NCI-H226 (cell line): ENCODE measurements around the gene BARX2.
A peak's percentile ranks its signal among the peaks of the same experiment; 100 is the strongest.

Experiments
- DNase-seq: peaks from one replicate; pipeline ENCODE4 v3.0.0-alpha.2; 2015

The BARX2 gene

DNA sequence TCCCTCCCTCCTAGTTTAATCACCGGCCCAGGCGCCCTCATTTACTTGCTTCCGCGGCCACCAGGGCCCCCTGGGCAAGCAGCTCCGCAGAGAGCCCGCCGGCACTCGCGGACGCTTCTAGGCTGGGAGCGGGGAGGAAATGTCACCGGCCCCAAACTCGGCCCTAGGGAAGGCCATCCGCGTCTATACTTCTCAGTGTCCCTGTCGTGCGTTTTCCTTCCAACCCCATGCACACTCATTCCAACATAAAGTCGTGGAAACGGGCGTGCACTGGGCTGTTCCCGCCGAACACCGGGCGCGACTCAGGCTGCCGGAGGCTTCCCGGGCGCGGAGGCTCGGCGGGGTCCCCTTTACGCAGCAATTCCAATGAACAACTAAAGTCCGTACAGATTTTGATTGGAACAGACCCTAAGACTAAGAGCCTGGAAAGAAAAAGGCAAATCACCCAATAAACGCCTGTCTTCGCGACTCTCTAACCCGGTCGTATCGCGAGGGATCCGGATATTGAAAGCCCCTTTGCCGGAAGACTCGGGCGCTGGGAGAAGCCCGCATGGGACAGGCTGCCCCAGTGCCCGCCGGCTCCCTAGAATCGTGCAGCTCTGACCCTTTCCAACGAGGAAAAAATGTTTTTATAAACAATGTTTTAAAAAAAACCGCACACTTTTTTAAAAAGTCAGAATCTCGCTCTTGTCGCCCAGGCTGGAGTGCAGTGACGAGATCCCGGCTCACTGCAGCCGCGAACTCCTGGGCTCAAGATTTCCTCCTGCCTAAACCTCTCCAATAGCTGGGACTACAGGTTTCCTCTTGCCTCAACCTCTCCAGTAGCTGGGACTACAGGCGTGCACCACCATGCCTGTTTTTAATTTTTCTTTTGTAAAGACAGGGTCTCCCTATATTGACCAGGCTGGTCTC, 1.3 kb upstream of the BARX2 start:
- DNase-seq, result no peak

DNA sequence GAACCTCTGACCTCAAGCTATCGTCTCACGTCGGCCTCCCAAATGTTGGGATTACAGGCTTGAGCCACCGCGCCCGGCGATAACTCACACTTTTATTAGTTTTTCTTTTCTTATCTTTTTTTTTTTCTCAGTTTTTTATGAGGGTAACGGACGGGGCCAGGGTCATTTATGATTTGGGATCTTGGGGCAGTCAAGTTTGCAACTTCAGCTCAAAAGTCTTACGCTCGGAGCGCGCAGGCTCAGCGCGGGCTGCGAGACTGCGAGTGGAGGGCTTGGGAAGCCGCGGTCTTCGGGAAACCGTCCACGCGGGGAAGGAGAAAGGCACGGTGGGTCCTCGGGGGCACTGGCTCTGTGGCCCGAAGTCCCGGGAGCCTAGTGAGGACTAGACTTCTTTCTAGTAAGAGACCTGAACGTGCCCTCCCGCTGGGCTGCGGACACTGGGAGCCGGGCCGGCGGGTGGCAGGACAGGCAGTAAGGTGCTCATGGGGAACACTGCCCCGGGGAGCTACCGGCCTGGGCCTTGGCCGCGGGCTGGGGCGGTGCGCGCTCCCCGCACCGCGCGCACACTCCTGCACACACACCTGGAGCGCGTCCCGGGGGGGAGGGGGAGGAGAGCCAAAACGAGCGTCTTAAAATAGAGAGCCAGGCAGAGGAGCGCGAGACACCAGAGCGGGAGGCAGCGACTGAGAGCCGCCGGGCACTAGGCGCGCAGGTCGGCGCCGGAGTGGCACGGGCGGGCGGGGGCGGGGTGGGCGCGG, 476 bp upstream of the BARX2 start:
- peak; percentile 9 for DNase-seq

DNA sequence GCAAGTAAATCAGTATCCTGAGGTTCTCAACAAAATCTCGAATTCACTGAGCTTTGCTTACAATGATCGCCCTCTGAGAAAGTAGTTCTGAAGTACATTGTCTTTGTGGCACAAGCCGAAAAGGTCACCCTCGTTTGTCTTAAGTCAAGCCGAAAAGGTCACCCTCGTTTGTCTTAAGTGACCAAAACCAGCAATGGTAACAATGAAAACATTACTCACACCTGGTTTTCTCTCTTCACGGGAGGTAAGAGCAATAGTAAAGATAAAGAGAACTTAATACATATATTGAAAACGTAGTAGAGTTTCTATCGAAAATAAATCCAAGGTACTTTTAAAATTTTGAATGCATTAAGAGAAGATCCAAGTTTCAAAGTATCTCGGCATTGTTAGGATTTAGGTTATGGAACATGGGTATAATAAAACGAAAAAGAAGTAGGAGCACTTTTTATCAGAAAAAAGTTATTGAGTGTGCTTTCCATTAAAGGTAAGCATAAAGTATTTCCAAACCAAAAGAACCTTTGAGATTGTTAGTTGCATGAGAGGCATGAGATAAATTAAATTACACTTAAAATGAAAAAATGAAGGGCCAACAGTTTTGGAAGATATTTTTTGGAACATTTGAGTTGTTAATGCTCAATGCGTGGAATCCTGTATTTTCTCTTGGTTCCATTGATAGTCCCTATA, 1.2 kb downstream of the BARX2 start:
- DNase-seq, result no peak

DNA sequence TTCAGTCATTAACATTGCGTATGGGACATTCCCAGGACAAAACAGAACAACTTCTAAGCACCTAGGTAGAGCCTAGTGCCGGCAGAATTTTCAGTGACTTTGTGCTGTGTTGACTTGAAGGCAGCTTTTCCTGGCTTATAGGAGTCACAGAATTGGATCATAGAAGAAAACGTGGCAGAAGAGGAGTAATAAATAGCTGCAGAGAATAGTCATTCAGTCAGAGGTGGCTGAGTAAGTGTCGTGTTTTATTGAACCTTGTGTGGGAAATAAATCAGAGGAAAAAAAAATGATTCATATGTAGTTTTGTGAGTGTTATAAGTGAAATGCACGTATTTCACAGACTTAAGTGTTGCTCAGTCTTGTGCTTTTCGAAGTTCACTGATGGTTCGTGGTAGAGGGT, 2.1 kb downstream of the BARX2 start:
- no peak for DNase-seq

DNA sequence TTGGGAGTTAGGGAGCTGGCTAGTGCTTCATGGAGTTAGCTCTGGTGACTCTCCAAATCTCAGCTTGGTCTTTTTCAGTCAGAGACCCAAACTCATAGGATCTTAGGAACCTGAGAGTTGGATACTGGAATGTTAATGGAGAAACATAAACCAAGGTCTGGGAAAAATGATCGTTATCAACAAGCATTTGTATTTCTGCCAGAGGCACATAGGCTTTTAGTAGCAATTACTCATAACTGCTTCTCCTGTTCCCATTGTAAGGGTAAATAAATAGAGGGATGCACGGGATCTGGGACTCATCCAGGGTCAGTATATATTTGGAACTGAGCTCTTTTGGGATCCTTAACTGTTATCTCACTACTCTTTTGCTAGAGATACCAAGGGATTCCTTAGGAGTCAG, 4.8 kb downstream of the BARX2 start:
- no peak for DNase-seq

DNA sequence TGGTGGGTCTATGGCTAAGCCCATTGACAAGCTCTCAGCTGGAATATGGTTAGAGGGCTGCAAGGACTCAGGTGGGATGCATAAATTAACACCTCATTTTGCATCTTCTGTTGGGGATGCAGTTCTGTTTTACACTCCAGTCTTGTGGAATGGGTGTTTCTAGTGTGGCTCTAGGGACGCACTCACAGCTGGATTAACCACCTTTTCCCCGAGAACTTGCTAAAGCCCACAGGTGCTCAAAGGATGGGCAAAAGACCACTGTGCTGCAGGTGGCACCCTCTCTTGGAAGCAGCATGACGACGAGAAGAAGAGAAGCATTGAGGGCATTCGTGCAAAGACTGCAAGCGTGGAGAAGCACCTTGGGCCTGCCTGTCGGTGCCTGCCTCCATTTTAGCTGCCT, 6.9 kb downstream of the BARX2 start:
- no peak for DNase-seq

DNA sequence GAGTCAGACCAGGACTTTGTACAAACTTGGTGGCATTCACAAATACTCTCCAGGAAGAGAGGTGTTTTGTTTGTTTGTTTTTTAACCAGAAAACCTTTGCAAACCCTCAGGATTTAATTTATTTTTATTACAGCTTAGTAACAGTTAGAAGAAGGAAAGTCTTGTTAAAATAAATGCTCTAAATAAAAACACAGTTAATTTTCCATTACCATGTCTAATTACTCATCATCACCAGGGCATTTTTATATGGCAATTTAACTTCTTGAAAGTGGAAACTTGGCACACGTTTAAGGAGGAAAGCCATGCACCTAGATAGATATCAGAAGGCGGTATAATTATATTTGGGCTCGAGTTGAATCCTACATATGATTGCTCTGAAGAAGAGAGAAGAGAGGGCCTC, 7.4 kb downstream of the BARX2 start:
- no peak for DNase-seq

DNA sequence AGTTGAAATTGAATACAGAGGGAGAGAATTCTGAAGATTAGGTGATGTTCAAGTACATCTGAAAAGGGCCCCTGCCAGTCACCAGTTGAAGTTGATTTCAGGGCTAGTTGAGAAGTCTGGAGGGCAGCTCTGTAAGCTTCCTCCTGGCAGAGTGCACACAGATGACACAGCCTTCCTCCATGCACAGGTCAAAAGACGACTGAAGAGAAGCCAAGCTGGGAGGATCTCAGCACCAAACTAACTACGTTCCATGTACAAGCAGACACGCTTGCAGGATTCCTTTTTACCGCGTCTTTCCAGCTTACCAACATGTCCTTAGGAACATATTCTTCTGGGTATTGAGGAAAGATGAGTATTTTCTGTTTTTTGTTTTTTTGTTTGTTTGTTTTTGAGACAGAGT, 7.9 kb downstream of the BARX2 start:
- no peak for DNase-seq

DNA sequence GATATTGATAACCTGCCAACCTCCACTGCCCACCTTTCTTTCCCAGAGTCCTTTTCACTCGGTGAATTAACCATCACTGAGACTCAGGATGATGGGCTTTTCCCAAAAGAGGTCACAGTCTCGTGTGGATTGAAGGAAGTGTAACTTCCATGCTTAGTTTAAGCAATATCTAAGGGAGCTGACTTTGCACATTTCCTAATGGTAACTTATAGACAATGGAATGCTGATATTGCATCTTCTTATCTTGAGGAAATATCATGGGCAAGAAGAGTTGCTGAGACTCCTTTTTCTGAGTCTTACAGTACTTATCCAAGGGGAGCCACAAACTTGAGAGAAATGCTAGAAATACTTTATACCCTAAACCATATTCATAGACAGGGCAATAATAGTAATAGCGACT, 8.8 kb downstream of the BARX2 start:
- DNase-seq, result no peak

DNA sequence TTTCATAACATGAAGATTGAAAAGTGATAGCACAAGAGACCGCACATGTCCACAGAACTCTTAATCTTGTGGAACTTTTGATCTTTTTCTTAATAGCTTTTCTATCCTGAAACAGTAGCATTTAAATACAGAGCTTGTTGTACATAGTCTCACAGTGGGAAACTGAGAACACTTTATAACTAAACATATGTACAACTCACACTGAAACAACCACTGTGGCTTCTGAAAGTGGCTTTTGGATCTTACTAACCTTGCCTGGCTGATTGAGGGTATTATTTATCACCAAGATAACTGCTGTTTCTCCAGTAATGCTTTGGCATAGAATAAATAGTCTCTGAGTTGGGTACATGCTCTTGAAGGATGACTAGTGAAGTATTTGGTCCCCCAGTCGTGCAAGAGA, 10.2 kb downstream of the BARX2 start:
- DNase-seq, result no peak

DNA sequence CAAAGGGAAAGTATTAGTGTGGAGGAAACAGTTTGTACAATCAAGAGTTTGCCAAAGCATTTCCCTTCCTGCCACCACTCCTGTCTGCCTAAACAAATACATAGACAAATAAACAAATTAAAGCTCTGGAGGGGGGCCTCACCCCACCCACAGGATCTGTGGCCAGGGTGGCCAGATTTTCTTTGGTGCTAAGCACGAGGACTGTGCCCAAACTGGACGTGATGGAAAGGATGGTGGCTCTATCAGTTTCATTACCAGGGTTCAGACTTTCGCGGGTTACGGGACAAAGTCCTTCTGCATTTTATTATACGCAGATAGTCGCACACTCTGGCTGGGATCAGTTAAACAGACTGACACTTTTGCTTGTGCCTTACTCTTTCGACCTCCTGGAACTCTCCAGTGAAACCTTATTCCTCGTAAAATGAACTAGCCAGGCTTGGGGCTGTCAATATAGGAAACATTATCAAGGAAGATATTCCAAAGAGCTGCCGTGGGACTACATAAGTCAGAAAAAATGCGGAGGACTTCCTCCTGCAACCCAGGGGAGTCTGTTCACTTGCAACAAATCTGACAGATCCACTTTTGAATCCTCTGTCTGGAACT, 11.2 kb downstream of the BARX2 start:
- DNase-seq, result peak; percentile 77

DNA sequence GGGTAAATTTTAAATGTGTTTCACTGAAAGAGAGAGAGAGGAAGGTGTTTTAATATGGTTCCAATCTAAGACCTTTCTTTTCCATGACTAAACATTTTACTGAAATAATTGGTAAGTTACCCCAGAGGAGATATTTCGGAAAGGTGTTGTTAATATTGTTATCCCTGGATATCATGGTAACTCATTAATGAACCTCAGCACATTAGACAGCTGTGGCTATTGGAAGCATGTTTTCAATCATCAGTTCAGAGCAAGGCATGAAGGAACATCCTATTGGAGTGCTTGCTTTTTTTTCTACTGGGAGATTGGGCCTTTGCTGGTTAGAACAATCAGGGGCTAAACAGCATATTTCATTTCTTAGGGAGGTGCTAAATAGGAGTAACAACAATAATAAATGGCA, 11.8 kb downstream of the BARX2 start:
- DNase-seq, result no peak

DNA sequence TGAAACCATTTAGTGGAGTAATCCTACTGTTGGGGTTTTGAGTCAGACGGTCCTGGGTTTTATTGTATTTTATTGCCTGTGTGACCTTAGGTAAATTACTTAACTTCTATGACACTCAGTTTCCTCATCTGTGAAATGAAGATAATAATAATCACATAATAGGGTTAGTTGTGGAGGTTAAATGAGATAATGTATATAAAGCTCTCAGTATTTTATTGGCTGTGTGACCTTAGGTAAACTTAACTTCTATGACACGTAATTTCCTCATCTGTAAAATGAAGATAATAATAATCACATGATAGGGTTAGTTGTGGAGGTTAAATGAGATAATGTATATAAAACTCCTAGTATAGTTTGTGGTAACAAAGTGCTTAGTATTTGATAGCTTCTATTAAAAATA, 13.2 kb downstream of the BARX2 start:
- no peak for DNase-seq

DNA sequence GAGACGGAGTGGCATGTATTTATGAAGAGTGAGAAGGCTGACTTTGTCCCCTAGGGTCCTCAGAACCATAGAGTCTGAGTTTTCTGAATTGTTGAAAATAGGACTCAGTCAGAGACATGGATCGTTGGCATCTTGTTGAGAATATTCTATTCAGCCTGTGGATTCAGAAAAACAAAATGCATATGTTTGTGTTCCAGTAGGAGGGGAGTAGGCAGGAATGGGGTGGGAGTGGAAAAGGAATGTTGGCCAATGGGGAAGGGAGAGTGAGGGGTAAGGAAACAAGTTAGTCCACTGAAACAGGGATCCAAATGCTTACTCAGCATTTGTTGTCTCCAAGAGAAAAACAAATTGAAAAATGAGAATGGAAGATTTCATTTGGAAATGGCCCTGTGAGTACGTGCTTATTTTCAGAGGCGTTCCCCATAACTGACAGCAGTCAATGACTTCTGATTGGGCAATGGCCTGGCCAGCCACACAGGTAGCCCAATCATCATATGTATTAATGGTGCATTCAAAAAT, 14.7 kb downstream of the BARX2 start:
- no peak for DNase-seq

DNA sequence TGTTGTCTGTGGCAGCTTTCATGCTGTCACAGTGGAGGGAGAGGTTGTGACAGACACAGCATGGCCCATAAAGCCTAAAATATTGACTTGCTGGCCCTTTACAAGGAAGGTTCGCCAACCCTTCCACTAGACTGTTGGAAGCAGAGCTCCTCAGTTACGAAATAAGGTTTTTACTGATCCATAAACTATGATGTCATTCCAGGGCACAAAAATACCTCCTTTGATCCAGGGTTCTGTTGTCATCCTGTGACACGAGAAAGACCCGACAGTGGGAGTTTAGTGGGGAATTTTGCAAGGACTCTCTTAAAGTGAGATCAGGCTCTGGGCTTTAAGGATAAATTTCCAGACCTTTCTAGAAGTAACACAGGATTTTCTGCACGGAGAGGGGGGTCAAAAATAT, 15.7 kb downstream of the BARX2 start:
- no peak for DNase-seq

DNA sequence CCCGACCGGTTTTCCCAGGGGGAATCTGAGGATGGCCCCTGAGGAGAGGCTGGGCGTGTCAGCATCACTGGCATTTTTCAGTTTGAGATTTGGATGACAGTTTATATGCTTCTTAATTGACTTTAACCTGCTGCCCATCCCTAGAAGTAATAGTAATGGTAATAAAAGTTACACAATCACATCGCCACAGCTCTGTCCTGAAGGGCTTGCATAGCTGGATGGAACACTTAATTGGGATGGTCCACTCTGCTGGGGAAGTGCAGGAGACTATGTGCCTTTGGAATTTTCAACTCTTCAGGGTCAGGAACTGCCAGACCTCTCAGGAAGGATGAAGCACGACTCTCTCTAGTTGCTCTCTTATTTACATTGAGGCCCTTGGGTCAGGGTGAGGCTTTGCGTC, 16.2 kb downstream of the BARX2 start:
- no peak for DNase-seq

DNA sequence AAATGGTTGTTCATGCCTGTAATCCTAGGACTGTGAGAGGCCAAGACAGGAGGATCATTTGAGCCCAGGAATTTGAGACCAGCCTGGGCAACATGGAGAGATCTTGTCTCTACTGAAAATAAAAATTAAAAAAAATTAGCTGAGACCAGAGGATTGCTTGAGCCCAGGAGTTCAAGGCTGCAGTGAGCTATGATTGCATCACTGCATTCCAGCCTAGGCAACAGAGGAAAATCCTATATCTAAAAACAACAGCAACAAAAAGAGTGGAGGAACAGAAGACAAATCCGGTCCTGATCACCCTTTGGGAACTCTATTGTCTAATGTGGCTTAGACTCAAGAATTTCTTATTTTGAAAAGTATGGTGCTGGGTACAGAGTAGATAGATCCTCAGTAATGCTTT, 17.3 kb downstream of the BARX2 start:
- peak; percentile 39 for DNase-seq

DNA sequence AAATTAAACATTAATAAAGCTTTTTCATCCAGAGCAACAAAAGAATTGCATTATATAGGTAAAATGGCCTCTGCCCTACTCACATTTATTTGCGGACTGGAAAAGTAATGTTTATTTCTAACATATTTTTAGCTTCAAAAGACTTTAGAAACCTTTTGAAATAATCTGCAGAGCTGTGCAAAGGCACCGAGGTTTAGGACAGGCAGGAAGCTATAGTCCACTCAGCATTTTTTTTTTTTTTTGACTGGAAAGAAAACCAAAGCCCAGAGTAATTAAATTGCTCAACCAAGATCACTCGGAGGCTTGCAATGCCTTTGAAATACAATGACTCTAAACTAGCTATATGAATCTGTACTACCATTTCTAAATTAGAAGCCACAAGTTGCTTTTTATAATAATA, 19.1 kb downstream of the BARX2 start:
- no peak for DNase-seq

DNA sequence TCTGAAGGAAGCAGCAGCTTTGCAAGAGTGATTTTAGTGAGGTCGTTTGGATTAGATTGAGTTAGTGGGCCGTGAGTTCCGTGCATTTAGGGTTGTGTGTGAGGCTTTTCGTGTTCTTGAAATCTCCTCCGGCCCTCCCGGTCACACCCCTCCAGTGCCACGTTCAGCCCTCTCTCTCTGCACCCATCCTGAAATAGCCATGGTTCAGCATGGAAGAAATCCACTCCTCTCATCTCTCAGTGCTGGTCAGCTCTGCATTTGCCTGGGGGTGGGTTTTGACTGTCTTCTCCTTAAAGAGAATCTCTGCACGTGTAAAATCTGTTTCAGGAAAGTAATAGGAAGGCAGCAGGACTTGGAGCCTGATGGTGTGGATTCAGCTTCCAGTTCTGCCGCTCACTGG, 19.8 kb downstream of the BARX2 start:
- no peak for DNase-seq

DNA sequence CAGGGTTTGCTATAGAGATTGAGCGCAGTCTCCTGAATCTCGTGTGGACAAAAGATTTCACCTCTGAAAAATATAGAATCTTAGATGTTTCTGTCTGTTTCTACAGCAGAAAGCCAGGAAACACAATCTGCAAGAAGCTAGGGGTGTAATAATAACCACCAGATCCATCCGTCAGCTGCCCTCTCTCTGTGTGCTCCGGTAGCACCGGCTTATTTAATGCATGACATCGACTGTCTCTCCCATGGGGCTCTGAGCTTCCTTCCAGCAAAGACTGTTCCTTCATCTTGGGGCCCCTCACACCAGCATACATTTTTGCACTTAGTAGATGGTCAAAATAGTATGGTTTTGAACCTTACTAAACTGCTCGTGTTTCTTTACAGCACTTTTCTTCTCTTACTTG, 20.2 kb downstream of the BARX2 start:
- no peak for DNase-seq

DNA sequence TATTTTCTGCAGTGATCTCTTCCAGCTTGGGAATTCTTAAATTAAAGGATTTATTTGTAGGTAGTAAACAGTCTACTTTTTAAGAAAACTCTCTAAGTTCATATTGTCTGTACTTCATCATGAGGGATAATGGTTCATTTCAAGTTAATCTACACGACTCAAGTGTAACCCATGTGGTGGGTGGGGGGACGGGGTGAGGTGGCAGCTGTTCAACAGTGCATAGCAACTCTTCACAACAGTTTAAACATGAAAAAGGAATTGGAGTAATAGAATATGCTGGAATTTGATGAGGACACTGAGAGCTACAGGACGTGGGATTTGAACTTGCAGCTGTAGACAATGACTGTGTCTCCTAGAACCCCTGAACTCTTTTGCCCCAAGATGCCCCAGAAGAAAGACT, 20.8 kb downstream of the BARX2 start:
- DNase-seq, result no peak

DNA sequence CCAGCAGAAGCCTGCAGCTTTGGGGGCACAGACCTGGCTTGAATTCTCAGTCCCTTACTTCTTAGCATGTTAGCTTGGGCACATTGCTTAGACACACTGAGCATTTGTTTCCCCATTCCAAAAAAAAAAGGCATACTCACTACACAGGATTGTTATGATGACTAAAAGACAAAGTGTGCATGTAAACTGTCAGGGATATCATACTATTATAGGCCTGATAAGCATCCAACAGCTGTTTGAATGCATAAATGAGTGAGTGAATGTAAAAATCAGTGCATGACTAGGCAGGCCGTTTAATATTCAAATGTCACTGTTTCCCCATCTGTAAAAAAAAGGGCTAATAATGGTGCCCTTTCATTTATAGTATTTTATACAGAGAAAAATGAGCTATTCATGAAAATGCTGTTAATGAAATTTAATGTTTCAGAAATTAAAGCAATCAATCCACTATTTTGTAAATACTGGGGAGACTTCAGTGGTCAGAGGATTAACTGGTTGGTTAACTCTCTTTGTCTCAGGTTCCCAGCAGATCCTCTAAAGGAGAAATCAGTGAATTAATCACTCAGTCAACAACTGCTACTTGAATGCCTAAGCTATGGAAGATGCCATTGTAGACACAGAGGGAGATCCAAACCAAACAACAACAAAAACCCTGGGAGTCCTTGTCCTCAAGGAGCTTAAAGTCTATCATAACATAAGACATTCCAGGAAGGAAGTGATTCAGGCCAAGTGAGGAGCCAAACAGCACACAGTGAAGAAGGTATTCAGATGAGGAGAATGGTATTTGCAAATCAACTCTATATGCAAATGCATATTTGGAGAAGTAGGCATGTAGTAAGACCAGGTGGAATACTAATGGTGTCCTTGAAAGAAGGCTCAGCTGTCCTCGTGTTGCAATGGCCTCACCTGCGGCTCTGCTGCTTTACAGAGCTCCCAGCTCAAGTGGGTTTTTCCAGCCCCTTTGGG, 26.8 kb downstream of the BARX2 start:
- DNase-seq, result no peak
